Fibroblast of mammary gland (primary cell): ENCODE data around the gene WNT11.

Experiments
- DNase-seq: peaks from one replicate; pipeline ENCODE4 v3.0.0-alpha.2; 2010; ENCODE audit warnings: low read depth
- H3K4me3 ChIP-seq: 2 replicates; pipeline ENCODE4 v1.5.1; 2011; ENCODE audit warnings: low read depth, mild to moderate bottlenecking, low read length, moderate library complexity; ENCODE audit not compliant: control insufficient read depth
- TF ChIP-seq, protein P1 (sequence below): conservative IDR thresholded peaks from 2 replicates; pipeline ENCODE4 v1.5.1; 2011; ENCODE audit warnings: low read depth, low read length, inconsistent platforms; ENCODE audit not compliant: control insufficient read depth, insufficient read depth

WNT11 gene

GRCh38 chr11:76229690-76230240, 23.5 kb upstream of the WNT11 start:
- DNase-seq, result no peak
- no peak overlapping the region for H3K4me3 ChIP-seq
- TF ChIP-seq, protein P1, sequence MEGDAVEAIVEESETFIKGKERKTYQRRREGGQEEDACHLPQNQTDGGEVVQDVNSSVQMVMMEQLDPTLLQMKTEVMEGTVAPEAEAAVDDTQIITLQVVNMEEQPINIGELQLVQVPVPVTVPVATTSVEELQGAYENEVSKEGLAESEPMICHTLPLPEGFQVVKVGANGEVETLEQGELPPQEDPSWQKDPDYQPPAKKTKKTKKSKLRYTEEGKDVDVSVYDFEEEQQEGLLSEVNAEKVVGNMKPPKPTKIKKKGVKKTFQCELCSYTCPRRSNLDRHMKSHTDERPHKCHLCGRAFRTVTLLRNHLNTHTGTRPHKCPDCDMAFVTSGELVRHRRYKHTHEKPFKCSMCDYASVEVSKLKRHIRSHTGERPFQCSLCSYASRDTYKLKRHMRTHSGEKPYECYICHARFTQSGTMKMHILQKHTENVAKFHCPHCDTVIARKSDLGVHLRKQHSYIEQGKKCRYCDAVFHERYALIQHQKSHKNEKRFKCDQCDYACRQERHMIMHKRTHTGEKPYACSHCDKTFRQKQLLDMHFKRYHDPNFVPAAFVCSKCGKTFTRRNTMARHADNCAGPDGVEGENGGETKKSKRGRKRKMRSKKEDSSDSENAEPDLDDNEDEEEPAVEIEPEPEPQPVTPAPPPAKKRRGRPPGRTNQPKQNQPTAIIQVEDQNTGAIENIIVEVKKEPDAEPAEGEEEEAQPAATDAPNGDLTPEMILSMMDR, result no peak

DNA sequence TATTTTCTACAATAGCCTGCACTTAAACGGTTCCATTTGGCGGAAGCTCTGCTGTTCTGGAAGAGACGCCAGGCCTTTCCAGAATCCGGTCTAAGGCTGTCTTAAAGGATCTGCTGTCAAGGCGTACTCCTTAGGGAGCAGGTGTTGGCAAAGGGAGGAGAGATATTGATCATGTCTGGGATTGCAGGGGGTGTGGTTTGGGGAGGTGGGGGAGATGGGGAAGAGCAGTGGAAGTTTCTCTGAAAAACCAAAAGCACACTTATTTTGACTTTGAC, 22.5 kb upstream of the WNT11 start:
- H3K4me3 ChIP-seq, result no peak overlapping the region
- TF ChIP-seq, protein P1, result no peak
- no peak for DNase-seq

DNA sequence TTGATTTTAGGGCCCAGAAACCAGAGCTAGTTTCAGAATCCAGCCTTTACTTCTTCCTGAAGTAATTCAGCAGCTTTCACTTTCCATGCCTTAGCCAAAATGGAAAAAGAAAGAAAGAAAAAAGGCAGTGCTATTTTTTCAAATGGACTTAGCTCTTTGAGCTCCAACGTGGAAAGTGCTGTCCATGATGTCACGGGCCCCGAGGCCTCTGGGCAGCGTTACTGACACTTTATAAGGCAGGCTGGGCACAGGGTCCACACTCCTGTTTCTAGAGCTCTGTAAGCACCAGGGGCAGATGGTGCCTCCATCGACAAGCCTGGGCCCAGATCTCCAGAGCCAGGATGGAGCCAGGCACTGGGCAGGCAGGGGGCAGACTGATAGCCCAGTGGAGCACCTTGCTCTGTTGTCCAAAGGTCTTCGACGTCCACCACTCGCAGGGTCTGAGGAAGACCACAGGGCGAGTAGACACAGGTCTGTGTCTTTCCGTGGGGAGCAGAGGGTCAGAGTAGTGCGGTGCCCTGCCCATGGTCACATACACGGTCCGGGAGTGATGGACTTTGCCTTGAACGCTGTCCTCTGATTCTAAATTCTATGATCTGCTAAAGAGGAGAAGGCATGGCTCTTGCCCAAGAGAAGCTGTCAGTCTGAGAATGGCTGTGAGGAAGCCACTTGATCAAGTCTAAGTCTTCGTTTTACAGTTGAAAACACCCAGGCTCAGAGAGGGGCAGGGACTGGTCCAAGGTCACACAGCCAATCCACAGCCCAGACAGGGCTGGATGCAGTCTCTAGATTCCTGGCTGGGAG, 22.0 kb upstream of the WNT11 start:
- H3K4me3 ChIP-seq, result no peak overlapping the region
- DNase-seq, result no peak
- TF ChIP-seq, protein P1, result no peak

DNA sequence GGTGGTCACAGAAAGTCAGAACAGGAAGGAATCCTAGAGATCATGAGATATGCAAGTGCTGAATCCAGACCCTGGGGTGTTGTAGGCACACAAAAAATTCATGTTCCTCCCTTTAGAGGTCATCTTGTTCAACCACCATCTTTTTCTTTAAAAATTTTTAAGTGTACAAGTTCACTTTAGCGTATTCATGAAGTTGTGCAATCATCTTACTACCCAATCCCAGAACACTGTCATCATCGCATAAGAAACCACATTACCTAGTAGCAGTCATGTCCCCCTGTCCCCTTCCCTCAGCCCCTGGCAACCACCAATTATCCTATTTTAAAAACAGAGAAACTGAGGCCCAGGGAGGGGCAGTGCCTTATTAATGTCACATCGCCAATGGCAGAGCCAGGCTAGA, 20.3 kb upstream of the WNT11 start:
- no peak overlapping the region for H3K4me3 ChIP-seq
- no peak for DNase-seq
- TF ChIP-seq, protein P1, result no peak

DNA sequence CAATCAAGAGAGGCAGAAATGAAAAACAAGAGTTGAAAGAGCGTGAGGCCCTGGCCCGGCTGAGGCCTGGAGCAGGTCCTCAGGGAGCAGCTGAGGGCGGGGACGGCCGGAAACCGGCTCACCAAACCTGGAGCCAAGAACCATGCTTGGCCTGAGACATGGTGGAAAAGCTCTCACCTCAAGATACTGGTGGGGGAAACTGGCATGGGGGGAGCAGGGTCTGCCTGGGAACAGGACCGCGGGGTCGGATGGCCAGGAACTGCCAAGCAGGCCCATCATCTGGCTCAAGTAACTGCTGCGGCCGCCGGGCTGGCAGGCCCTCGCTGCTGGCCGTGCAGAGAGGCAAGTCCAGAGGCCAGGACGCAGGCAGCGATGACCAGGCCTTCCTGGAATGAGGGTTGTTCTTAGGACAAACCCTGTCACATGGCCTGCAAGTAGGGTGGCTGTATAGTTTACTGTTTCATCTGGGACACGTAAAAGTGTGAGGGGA, 18.9 kb upstream of the WNT11 start:
- TF ChIP-seq, protein P1, result no peak

DNA sequence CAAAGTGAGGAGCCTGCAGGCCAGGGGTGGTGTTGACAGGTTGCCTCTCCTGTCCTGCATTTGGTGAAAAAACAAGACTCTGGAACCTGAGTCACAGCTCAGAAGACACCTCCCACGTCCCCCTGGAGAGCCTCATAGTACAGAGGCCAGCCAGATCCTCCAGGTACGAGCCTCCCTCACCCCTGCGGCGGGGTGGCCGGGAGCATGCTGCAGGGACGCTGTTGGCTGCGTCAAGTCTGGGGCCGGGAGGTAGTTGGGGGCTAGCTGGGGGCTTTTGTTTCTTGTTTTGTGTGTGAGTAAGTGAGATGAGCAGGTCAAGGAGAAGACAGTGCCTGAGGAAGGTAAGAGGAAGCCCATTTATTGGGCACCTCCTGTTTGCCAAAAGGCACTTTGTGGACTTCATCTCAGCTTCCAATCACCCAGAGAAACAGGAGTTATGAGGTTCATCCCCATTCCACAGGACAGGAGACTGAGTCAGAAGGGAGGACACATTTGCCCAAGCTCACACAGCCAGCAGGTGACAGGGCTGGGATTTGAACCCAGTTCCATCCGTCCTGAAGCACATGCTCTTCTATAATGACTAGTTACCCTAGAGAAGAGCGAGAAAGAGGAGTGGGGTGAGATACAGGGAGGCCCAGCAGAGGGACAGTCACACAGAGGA, 18.3 kb upstream of the WNT11 start:
- TF ChIP-seq, protein P1, result no peak
- H3K4me3 ChIP-seq, result no peak overlapping the region
- no peak for DNase-seq

More for the DNA sequence above, 18.9 kb upstream of the WNT11 start:
- DNase-seq, result no peak
- H3K4me3 ChIP-seq, result no peak overlapping the region
